Measurements from ENCODE around the gene GTF3C1. TPM values are rescaled to one million over a fixed set of nuclear protein-coding genes. Genes with fewer than 3 reads are reported as not detected.

GTF3C1 gene
- polyA plus RNA-seq, 1 donor from 2014 or later: 54.0 TPM

DNA sequence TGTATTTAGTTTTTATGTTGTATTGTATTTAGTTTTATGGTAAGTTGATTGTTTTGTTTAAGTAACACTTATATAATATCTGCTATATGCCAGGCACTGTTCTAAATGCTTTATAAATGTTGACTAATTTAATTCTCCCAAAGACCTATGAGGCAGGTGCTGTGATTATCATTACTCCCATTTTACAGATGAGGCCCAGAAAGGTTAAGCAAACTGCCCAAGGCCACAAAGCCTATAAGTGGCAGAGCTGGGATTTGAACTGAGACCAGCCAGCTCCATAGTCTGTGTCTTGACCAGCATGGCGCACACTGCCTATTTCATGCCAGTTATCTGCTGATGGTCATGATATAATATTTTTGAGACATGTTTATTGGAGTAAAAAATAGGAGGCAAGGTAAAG lies 123.8 kb downstream of the GTF3C1 start:
- no peak overlapping the region for H3K4me3 ChIP-seq (ENCODE audit: low read length)
- no peaks in the 10 kb centered on the region for H3K27me3 ChIP-seq (ENCODE audit: insufficient read depth, low read depth, low read length)
- no peaks in the 10 kb centered on the region for H3K9me2 ChIP-seq (ENCODE audit: insufficient read depth, low read length)
- H3K27ac ChIP-seq (ENCODE audit: low read length): no peak overlapping the region
- H3K9ac ChIP-seq (ENCODE audit: low read length): no peak overlapping the region
- H3K79me2 ChIP-seq (replicated peaks; ENCODE audit: insufficient read depth, low read length): no peaks in the 10 kb centered on the region
- TF ChIP-seq, protein P1, sequence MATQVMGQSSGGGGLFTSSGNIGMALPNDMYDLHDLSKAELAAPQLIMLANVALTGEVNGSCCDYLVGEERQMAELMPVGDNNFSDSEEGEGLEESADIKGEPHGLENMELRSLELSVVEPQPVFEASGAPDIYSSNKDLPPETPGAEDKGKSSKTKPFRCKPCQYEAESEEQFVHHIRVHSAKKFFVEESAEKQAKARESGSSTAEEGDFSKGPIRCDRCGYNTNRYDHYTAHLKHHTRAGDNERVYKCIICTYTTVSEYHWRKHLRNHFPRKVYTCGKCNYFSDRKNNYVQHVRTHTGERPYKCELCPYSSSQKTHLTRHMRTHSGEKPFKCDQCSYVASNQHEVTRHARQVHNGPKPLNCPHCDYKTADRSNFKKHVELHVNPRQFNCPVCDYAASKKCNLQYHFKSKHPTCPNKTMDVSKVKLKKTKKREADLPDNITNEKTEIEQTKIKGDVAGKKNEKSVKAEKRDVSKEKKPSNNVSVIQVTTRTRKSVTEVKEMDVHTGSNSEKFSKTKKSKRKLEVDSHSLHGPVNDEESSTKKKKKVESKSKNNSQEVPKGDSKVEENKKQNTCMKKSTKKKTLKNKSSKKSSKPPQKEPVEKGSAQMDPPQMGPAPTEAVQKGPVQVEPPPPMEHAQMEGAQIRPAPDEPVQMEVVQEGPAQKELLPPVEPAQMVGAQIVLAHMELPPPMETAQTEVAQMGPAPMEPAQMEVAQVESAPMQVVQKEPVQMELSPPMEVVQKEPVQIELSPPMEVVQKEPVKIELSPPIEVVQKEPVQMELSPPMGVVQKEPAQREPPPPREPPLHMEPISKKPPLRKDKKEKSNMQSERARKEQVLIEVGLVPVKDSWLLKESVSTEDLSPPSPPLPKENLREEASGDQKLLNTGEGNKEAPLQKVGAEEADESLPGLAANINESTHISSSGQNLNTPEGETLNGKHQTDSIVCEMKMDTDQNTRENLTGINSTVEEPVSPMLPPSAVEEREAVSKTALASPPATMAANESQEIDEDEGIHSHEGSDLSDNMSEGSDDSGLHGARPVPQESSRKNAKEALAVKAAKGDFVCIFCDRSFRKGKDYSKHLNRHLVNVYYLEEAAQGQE (IDR thresholded peaks at IDR 0.05; ENCODE audit: borderline replicate concordance): no peak
- TF ChIP-seq TAF1 (IDR thresholded peaks at IDR 0.05; ENCODE audit: low read depth): no peak
- no peak for TF ChIP-seq RAD21 (conservative IDR thresholded peaks at IDR 0.05)
- no peak for TF ChIP-seq MXI1 (conservative IDR thresholded peaks at IDR 0.05; ENCODE audit: poor library complexity, severe bottlenecking)
- no peak for TF ChIP-seq EP300 (conservative IDR thresholded peaks at IDR 0.05; ENCODE audit: poor library complexity, severe bottlenecking)
- TF ChIP-seq POLR2AphosphoS5 (IDR thresholded peaks at IDR 0.05): no peak
- no peak for TF ChIP-seq SMC3 (conservative IDR thresholded peaks at IDR 0.05; ENCODE audit: poor library complexity)
- TF ChIP-seq, protein P2, sequence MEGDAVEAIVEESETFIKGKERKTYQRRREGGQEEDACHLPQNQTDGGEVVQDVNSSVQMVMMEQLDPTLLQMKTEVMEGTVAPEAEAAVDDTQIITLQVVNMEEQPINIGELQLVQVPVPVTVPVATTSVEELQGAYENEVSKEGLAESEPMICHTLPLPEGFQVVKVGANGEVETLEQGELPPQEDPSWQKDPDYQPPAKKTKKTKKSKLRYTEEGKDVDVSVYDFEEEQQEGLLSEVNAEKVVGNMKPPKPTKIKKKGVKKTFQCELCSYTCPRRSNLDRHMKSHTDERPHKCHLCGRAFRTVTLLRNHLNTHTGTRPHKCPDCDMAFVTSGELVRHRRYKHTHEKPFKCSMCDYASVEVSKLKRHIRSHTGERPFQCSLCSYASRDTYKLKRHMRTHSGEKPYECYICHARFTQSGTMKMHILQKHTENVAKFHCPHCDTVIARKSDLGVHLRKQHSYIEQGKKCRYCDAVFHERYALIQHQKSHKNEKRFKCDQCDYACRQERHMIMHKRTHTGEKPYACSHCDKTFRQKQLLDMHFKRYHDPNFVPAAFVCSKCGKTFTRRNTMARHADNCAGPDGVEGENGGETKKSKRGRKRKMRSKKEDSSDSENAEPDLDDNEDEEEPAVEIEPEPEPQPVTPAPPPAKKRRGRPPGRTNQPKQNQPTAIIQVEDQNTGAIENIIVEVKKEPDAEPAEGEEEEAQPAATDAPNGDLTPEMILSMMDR (IDR thresholded peaks at IDR 0.05; ENCODE audit: poor library complexity, severe bottlenecking): no peak
- TF ChIP-seq EZH2 (IDR thresholded peaks at IDR 0.05; ENCODE audit: borderline replicate concordance, insufficient read depth, low read length, poor library complexity, severe bottlenecking): no peak
- no peak overlapping the region for H3K4me2 ChIP-seq (ENCODE audit: low read length)
- H3F3A ChIP-seq (ENCODE audit: insufficient read depth, low read length, poor library complexity, severe bottlenecking): no peaks in the 10 kb centered on the region
- H3K36me3 ChIP-seq (ENCODE audit: insufficient read depth, low read length): no peaks in the 10 kb centered on the region
- H3K9me3 ChIP-seq (ENCODE audit: low read length): peaks cover 8% of the 10 kb centered on the region
- H2AFZ ChIP-seq (ENCODE audit: low read depth, low read length): no peak overlapping the region
- H4K20me1 ChIP-seq (ENCODE audit: insufficient read depth): no peaks in the 10 kb centered on the region

DNA sequence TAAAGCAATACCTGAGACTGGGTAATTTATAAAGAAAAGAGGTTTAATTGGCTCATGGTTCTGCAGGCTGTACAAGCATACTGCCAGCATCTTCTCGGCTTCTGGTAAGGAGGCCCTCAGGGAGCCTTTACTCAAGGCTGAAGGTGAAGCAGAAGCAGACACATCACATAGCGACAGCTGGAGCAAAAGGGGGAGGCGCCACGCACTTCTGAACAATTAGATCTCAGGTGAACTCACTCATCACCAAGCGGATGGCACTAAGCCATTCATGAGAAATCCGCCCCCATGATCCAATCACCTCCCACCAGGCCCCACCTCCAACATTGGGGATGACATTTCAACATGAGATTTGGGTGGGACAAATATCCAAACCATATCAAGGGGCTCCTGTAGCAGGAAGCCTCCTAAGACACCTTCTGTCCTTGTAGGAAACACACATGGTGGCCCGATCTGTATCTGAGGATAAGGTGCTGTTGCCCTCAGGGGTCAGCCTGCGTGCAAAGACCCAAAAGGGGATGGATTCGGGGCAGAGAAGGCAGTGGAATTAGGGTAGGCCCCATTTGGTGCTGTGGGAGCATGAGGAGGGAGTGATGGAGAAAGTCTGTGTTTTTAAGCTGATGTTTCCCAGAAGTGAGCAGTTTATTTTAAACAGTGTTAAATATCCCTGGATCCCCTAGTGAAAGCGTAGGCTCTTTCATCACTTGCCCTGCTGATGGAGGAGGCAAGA lies 124.8 kb downstream of the GTF3C1 start:
- H3K4me2 ChIP-seq (ENCODE audit: low read length): no peak overlapping the region
- no peak for TF ChIP-seq EZH2 (IDR thresholded peaks at IDR 0.05; ENCODE audit: borderline replicate concordance, insufficient read depth, low read length, poor library complexity, severe bottlenecking)
- TF ChIP-seq MXI1 (conservative IDR thresholded peaks at IDR 0.05; ENCODE audit: poor library complexity, severe bottlenecking): no peak
- no peak for TF ChIP-seq POLR2AphosphoS5 (IDR thresholded peaks at IDR 0.05)
- TF ChIP-seq, protein P2 (IDR thresholded peaks at IDR 0.05; ENCODE audit: poor library complexity, severe bottlenecking): no peak
- TF ChIP-seq EP300 (conservative IDR thresholded peaks at IDR 0.05; ENCODE audit: poor library complexity, severe bottlenecking): no peak
- no peak for TF ChIP-seq TAF1 (IDR thresholded peaks at IDR 0.05; ENCODE audit: low read depth)
- no peak for TF ChIP-seq SMC3 (conservative IDR thresholded peaks at IDR 0.05; ENCODE audit: poor library complexity)
- TF ChIP-seq RAD21 (conservative IDR thresholded peaks at IDR 0.05): no peak
- TF ChIP-seq, protein P1 (IDR thresholded peaks at IDR 0.05; ENCODE audit: borderline replicate concordance): no peak
- H2AFZ ChIP-seq (ENCODE audit: low read depth, low read length): no peak overlapping the region

More for the DNA sequence above, 124.8 kb downstream of the GTF3C1 start:
- no peaks in the 10 kb centered on the region for H4K20me1 ChIP-seq (ENCODE audit: insufficient read depth)
- H3K4me3 ChIP-seq (ENCODE audit: low read length): no peak overlapping the region
- no peaks in the 10 kb centered on the region for H3K27me3 ChIP-seq (ENCODE audit: insufficient read depth, low read depth, low read length)
- H3K79me2 ChIP-seq (replicated peaks; ENCODE audit: insufficient read depth, low read length): no peaks in the 10 kb centered on the region
- H3F3A ChIP-seq (ENCODE audit: insufficient read depth, low read length, poor library complexity, severe bottlenecking): no peaks in the 10 kb centered on the region
- H3K27ac ChIP-seq (ENCODE audit: low read length): no peak overlapping the region
- H3K9me3 ChIP-seq (ENCODE audit: low read length): peaks cover 8% of the 10 kb centered on the region
- no peaks in the 10 kb centered on the region for H3K9me2 ChIP-seq (ENCODE audit: insufficient read depth, low read length)
- no peak overlapping the region for H3K9ac ChIP-seq (ENCODE audit: low read length)
- no peaks in the 10 kb centered on the region for H3K36me3 ChIP-seq (ENCODE audit: insufficient read depth, low read length)
